HK-2 (cell line): ENCODE data around the gene GALK2.
"Not testable (repeated sequence)": the region's sequence is repeated elsewhere in the genome, so short reads cannot be mapped to it uniquely, and the experiment has no call there.

Experiments used
- DNase-seq: peaks from one replicate; pipeline ENCODE4 v3.0.0-alpha.2; 2018; ENCODE audit not compliant: unreplicated experiment

The GALK2 gene

GRCh38 chr15:49164865-49165264 lies 5.2 kb upstream of the GALK2 start:
- DNase-seq, result no peak

- DNase-seq, result no peak
These were observed 2.0 kb upstream of the GALK2 start for GRCh38 chr15:49168016-49168415.

GRCh38 chr15:49171790-49172189 lies 1.7 kb downstream of the GALK2 start:
- DNase-seq, result no peak

GRCh38 chr15:49174902-49175301 lies 4.9 kb downstream of the GALK2 start:
- no peak for DNase-seq

GRCh38 chr15:49175582-49176397 lies 5.7 kb downstream of the GALK2 start:
- DNase-seq, result not testable (repeated sequence)

GRCh38 chr15:49178497-49178896 lies 8.4 kb downstream of the GALK2 start:
- no peak for DNase-seq

- no peak for DNase-seq
These were observed 9.6 kb downstream of the GALK2 start for GRCh38 chr15:49179433-49180190.

GRCh38 chr15:49182128-49182527 lies 12.1 kb downstream of the GALK2 start:
- no peak for DNase-seq

GRCh38 chr15:49183741-49184140 lies 13.7 kb downstream of the GALK2 start:
- not testable (repeated sequence) for DNase-seq

GRCh38 chr15:49185473-49185872 lies 15.4 kb downstream of the GALK2 start:
- DNase-seq, result no peak

GRCh38 chr15:49187549-49188245 lies 17.6 kb downstream of the GALK2 start:
- DNase-seq, result no peak

GRCh38 chr15:49188933-49189332 lies 18.9 kb downstream of the GALK2 start:
- no peak for DNase-seq

GRCh38 chr15:49189631-49190030 lies 19.6 kb downstream of the GALK2 start:
- DNase-seq, result no peak

- no peak for DNase-seq
These were observed 20.5 kb downstream of the GALK2 start for GRCh38 chr15:49190586-49190985.

- DNase-seq, result no peak
These were observed 21.8 kb downstream of the GALK2 start for GRCh38 chr15:49191892-49192291.

- no peak for DNase-seq
These were observed 26.8 kb downstream of the GALK2 start for GRCh38 chr15:49196856-49197255.

- DNase-seq, result no peak
These were observed 29.6 kb downstream of the GALK2 start for GRCh38 chr15:49199666-49200065.

- DNase-seq, result no peak
These were observed 30.3 kb downstream of the GALK2 start for GRCh38 chr15:49200347-49200746.

- not testable (repeated sequence) for DNase-seq
These were observed 38.1 kb downstream of the GALK2 start for GRCh38 chr15:49208102-49208501.

GRCh38 chr15:49212897-49213296 lies 42.9 kb downstream of the GALK2 start:
- no peak for DNase-seq

- peak; percentile 55 for DNase-seq
These were observed 46.0 kb downstream of the GALK2 start for GRCh38 chr15:49215768-49216739.
